Measurements from ENCODE around the gene DOK7.

GRCh38 chr4:3427706-3428446 lies 35.2 kb upstream of the DOK7 start:
- TF ChIP-seq CTCF (optimal IDR thresholded peaks at IDR 0.05 in 1 of 3, IDR thresholded peaks at IDR 0.05 in 1 of 3, conservative IDR thresholded peaks at IDR 0.05 in 1 of 3; ENCODE audit: extremely low read depth in 1 of 3, insufficient read depth in 2 of 3, low read length in 3 of 3) (no peak), EZH2 (IDR thresholded peaks at IDR 0.05; ENCODE audit: low read length) (no peak)
